Measurements from ENCODE around the gene LRFN4. TPM values are rescaled to one million over a fixed set of nuclear protein-coding genes. Genes with fewer than 3 reads are reported as not detected.

The LRFN4 gene
- total RNA-seq, 1 experiment from 2014 or later: 30.3 TPM

- DNase-seq: no peak
- H3K4me1 Mint-ChIP-seq (ENCODE audit: low read depth, unreplicated experiment): no peaks in the 10 kb centered on the region
- no peaks in the 10 kb centered on the region for H3K9me3 Mint-ChIP-seq (ENCODE audit: low read depth, unreplicated experiment)
- BruUV-seq (replicated peaks): no TSS peak
- H3K27me3 Mint-ChIP-seq (ENCODE audit: unreplicated experiment): no peaks in the 10 kb centered on the region
- CTCF ChIA-PET: no interaction called here
- TF ChIP-seq, protein P1, sequence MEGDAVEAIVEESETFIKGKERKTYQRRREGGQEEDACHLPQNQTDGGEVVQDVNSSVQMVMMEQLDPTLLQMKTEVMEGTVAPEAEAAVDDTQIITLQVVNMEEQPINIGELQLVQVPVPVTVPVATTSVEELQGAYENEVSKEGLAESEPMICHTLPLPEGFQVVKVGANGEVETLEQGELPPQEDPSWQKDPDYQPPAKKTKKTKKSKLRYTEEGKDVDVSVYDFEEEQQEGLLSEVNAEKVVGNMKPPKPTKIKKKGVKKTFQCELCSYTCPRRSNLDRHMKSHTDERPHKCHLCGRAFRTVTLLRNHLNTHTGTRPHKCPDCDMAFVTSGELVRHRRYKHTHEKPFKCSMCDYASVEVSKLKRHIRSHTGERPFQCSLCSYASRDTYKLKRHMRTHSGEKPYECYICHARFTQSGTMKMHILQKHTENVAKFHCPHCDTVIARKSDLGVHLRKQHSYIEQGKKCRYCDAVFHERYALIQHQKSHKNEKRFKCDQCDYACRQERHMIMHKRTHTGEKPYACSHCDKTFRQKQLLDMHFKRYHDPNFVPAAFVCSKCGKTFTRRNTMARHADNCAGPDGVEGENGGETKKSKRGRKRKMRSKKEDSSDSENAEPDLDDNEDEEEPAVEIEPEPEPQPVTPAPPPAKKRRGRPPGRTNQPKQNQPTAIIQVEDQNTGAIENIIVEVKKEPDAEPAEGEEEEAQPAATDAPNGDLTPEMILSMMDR (IDR thresholded peaks at IDR 0.05; ENCODE audit: unreplicated experiment): no peak
- H3K4me3 Mint-ChIP-seq (ENCODE audit: low read depth, unreplicated experiment): no peak overlapping the region
- peaks cover 25% of the 10 kb centered on the region for H3K36me3 Mint-ChIP-seq (ENCODE audit: insufficient read depth, unreplicated experiment)
- H3K27ac Mint-ChIP-seq (ENCODE audit: unreplicated experiment): no peak overlapping the region
- intact Hi-C loops (cut with micrococcal nuclease; ENCODE audit: unreplicated experiment): no loop called here
These were observed 8.2 kb downstream of the LRFN4 start for GRCh38 chr11:66864924-66865697.

DNA sequence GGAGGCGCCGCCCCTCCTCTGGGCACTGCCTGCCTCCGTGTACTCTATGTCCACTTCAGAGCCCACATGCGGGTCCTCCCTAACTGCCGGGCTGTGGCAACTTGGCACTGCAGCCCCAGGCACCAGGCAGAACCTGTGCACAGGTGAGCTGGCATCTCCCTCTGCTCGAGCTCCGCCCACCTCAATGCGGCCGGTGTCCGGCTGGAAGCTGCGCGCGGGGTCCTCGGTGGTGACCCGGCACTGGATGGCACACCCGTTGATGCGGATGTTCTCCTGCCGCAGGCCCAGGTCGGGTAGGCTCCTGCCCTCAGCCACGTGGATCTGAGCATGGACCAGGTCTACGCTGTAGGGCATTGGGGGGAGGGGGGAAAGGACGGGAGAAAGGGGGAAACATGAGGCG is 9.1 kb downstream of the LRFN4 start:
- no peaks in the 10 kb centered on the region for H3K4me1 Mint-ChIP-seq (ENCODE audit: low read depth, unreplicated experiment)
- CTCF ChIA-PET: interaction anchor here (0.7 kb wide), 1 partner anchor 188 kb away, joined by 3 read pairs; no protein-coding TSS in a partner anchor

GRCh38 chr11:66866511-66866986 is 9.7 kb downstream of the LRFN4 start:
- TF ChIP-seq, protein P1 (IDR thresholded peaks at IDR 0.05; ENCODE audit: unreplicated experiment): no peak
- H3K4me1 Mint-ChIP-seq (ENCODE audit: low read depth, unreplicated experiment): no peaks in the 10 kb centered on the region
- no peaks in the 10 kb centered on the region for H3K9me3 Mint-ChIP-seq (ENCODE audit: low read depth, unreplicated experiment)
- no peaks in the 10 kb centered on the region for H3K27me3 Mint-ChIP-seq (ENCODE audit: unreplicated experiment)
- H3K36me3 Mint-ChIP-seq (ENCODE audit: insufficient read depth, unreplicated experiment): peaks cover 28% of the 10 kb centered on the region
- intact Hi-C loops (cut with micrococcal nuclease; ENCODE audit: unreplicated experiment): no loop called here
- CTCF ChIA-PET: no interaction called here
- no peak overlapping the region for H3K27ac Mint-ChIP-seq (ENCODE audit: unreplicated experiment)
- no peak overlapping the region for H3K4me3 Mint-ChIP-seq (ENCODE audit: low read depth, unreplicated experiment)
- no TSS peak for BruUV-seq (replicated peaks)
- no peak for DNase-seq

More for the DNA sequence above, 9.1 kb downstream of the LRFN4 start:
- TF ChIP-seq, protein P1 (IDR thresholded peaks at IDR 0.05; ENCODE audit: unreplicated experiment): no peak
- no peak for DNase-seq
- H3K27me3 Mint-ChIP-seq (ENCODE audit: unreplicated experiment): no peaks in the 10 kb centered on the region
- no peak overlapping the region for H3K27ac Mint-ChIP-seq (ENCODE audit: unreplicated experiment)
- H3K36me3 Mint-ChIP-seq (ENCODE audit: insufficient read depth, unreplicated experiment): peaks cover 31% of the 10 kb centered on the region
- no peak overlapping the region for H3K4me3 Mint-ChIP-seq (ENCODE audit: low read depth, unreplicated experiment)
- intact Hi-C loops (cut with micrococcal nuclease; ENCODE audit: unreplicated experiment): no loop called here
- BruUV-seq (replicated peaks): no TSS peak
- H3K9me3 Mint-ChIP-seq (ENCODE audit: low read depth, unreplicated experiment): no peaks in the 10 kb centered on the region

DNA sequence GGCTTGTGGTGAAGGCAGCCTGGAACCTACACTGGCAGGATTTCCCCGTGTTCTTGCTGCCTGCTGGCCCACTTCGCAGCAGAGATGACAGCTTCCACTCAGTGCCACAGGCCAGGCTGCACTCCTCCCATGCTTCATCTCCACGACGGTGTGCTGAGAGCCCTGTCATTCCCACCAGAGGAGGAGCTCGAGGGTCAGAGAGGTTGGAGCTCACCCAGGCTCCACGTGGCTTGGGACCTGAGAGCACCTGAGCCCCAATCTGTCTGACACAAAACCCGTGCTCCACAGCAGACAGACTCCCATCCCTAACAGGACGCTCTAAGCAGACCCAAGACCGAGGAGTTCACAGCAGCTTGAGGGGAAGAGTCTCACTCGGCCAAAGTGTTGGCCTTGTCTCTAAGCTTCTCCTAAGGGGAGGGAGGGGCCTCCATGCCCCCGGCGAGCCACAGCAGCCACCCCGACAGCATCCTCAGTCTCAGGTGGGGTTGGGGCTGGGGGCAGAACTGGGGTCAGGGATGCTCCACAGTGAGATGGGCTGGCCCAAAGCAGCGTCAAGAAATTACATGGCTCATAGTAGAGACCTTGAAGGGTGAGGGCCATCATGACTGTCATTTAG is 10.7 kb downstream of the LRFN4 start:
- Mint-ChIP-seq H3K9me3 (ENCODE audit: low read depth, unreplicated experiment) (no peaks in the 10 kb centered on the region), H3K4me3 (ENCODE audit: low read depth, unreplicated experiment) (no peak overlapping the region), H3K27ac (ENCODE audit: unreplicated experiment) (no peak overlapping the region), H3K4me1 (ENCODE audit: low read depth, unreplicated experiment) (no peaks in the 10 kb centered on the region), H3K36me3 (ENCODE audit: insufficient read depth, unreplicated experiment) (peaks cover 28% of the 10 kb centered on the region), H3K27me3 (ENCODE audit: unreplicated experiment) (no peaks in the 10 kb centered on the region)
- DNase-seq: no peak
- CTCF ChIA-PET: interaction anchor here (0.7 kb wide), 1 partner anchor 237 kb away, joined by 3 read pairs; no protein-coding TSS in a partner anchor
- no TSS peak for BruUV-seq (replicated peaks)
- intact Hi-C loops (cut with micrococcal nuclease; ENCODE audit: unreplicated experiment): no loop called here
- TF ChIP-seq, protein P1 (IDR thresholded peaks at IDR 0.05; ENCODE audit: unreplicated experiment): no peak
